ENCODE data around the gene PPP2R1B. TPM values are rescaled to one million over a fixed set of nuclear protein-coding genes. Genes with fewer than 3 reads are reported as not detected.
A peak's percentile ranks its signal among the peaks of the same experiment; 100 is the strongest.

Gene PPP2R1B
- total RNA-seq, 1 experiment from 2014 or later: 72.2 TPM

DNA sequence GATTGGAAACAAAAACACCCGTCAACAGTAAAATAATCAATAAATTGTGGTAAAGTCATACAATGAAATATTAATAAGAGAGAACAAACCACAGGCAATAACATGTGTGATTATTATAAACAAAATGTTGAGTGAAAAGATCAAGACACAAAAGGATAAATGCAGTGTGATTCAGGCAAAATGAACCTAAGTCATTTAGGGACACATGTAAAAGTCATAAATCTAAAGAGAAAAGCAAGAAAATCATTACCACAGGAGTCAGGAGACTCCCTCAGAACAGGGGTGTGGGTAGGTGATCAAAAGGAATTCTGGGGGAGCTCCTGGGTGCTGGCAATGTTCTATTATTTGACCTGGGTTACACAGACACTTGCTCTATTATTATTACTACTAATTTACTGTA lies 47.9 kb upstream of the PPP2R1B start:
- ChIA-PET POLR2A (ENCODE audit: low non-redundant PET) (no interaction called here), CTCF (no interaction called here)
- Histone ChIP-seq H3K4me3 (ENCODE audit: low read depth, low read length, poor library complexity, severe bottlenecking) (no peak overlapping the region), H3K9me3 (ENCODE audit: low read depth, low read length, poor library complexity, severe bottlenecking) (no peaks in the 10 kb centered on the region), H3K4me1 (ENCODE audit: insufficient read depth, low read length, poor library complexity, severe bottlenecking) (peaks cover 29% of the 10 kb centered on the region), H3K36me3 (ENCODE audit: insufficient read depth, low read length, poor library complexity, severe bottlenecking) (no peaks in the 10 kb centered on the region), H3K27me3 (replicated peaks; ENCODE audit: insufficient read depth, low read depth, low read length, poor library complexity) (no peaks in the 10 kb centered on the region), H3K27ac (ENCODE audit: low read depth, low read length, poor library complexity, severe bottlenecking) (peak overlapping the region; percentile 74)
- BruUV-seq (replicated peaks): TSS peak; percentile 83
- no peak for TF ChIP-seq EZH2 (IDR thresholded peaks at IDR 0.05; ENCODE audit: borderline replicate concordance, low read depth, low read length, poor library complexity, severe bottlenecking)
- TF ChIP-seq, protein P1, sequence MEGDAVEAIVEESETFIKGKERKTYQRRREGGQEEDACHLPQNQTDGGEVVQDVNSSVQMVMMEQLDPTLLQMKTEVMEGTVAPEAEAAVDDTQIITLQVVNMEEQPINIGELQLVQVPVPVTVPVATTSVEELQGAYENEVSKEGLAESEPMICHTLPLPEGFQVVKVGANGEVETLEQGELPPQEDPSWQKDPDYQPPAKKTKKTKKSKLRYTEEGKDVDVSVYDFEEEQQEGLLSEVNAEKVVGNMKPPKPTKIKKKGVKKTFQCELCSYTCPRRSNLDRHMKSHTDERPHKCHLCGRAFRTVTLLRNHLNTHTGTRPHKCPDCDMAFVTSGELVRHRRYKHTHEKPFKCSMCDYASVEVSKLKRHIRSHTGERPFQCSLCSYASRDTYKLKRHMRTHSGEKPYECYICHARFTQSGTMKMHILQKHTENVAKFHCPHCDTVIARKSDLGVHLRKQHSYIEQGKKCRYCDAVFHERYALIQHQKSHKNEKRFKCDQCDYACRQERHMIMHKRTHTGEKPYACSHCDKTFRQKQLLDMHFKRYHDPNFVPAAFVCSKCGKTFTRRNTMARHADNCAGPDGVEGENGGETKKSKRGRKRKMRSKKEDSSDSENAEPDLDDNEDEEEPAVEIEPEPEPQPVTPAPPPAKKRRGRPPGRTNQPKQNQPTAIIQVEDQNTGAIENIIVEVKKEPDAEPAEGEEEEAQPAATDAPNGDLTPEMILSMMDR (conservative IDR thresholded peaks at IDR 0.05; ENCODE audit: low read depth, low read length): no peak
- no peak for DNase-seq (ENCODE audit: low spot score)
- intact Hi-C loops (cut with micrococcal nuclease; ENCODE audit: unreplicated experiment): no loop called here

DNA sequence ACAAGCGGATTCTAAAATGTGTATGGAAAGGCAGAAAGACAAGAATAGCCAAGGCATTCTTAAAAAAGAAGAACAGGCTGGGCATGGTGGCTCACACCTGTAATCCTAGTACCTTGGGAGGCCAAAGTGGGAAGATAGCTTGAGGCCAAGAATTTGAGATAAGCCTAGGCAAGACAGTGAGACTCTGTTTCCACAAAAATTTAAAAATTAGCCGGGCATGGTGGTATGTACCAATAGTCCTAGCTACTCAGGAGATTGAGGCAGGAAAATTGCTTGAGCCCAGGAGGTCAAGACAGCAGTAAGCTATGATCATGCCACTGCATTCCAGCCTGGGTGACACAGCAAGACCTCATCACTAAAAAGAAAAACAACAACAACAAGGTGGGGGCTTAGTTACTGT lies 46.0 kb upstream of the PPP2R1B start:
- intact Hi-C loops (cut with micrococcal nuclease; ENCODE audit: unreplicated experiment): no loop called here
- no peaks in the 10 kb centered on the region for H3K9me3 ChIP-seq (ENCODE audit: low read depth, low read length, poor library complexity, severe bottlenecking)
- H3K36me3 ChIP-seq (ENCODE audit: insufficient read depth, low read length, poor library complexity, severe bottlenecking): peaks cover 3% of the 10 kb centered on the region
- ChIA-PET CTCF (no interaction called here), POLR2A (ENCODE audit: low non-redundant PET) (no interaction called here)
- no peak for TF ChIP-seq EZH2 (IDR thresholded peaks at IDR 0.05; ENCODE audit: borderline replicate concordance, low read depth, low read length, poor library complexity, severe bottlenecking)
- TF ChIP-seq, protein P1 (conservative IDR thresholded peaks at IDR 0.05; ENCODE audit: low read depth, low read length): no peak
- no peaks in the 10 kb centered on the region for H3K27me3 ChIP-seq (replicated peaks; ENCODE audit: insufficient read depth, low read depth, low read length, poor library complexity)
- no TSS peak for BruUV-seq (replicated peaks)
- no peak overlapping the region for H3K4me3 ChIP-seq (ENCODE audit: low read depth, low read length, poor library complexity, severe bottlenecking)
- H3K27ac ChIP-seq (ENCODE audit: low read depth, low read length, poor library complexity, severe bottlenecking): no peak overlapping the region
- DNase-seq (ENCODE audit: low spot score): no peak
- peaks cover 20% of the 10 kb centered on the region for H3K4me1 ChIP-seq (ENCODE audit: insufficient read depth, low read length, poor library complexity, severe bottlenecking)

DNA sequence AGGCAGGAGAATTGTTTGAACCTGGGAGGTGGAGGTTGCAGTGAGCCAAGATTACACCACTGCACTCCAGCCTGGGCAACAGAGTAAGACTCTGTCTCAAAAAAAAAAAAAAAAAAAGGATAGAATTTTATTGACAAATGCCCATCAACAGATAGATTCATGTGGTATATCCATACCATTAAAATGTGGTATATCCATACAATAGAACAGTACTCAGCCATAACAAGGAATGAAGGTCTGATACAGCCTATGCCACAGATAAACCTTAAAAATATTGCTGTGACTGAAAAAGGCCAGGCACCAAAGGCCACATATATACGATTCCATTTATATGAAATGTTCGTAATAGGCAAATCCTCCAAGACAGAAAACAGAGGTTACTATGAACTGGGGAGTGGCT lies 45.3 kb upstream of the PPP2R1B start:
- Histone ChIP-seq H3K27me3 (replicated peaks; ENCODE audit: insufficient read depth, low read depth, low read length, poor library complexity) (no peaks in the 10 kb centered on the region), H3K9me3 (ENCODE audit: low read depth, low read length, poor library complexity, severe bottlenecking) (no peaks in the 10 kb centered on the region), H3K4me3 (ENCODE audit: low read depth, low read length, poor library complexity, severe bottlenecking) (no peak overlapping the region), H3K27ac (ENCODE audit: low read depth, low read length, poor library complexity, severe bottlenecking) (no peak overlapping the region), H3K4me1 (ENCODE audit: insufficient read depth, low read length, poor library complexity, severe bottlenecking) (peaks cover 20% of the 10 kb centered on the region), H3K36me3 (ENCODE audit: insufficient read depth, low read length, poor library complexity, severe bottlenecking) (peaks cover 3% of the 10 kb centered on the region)
- ChIA-PET CTCF (no interaction called here), POLR2A (ENCODE audit: low non-redundant PET) (no interaction called here)
- BruUV-seq (replicated peaks): no TSS peak
- intact Hi-C loops (cut with micrococcal nuclease; ENCODE audit: unreplicated experiment): no loop called here
- TF ChIP-seq, protein P1 (conservative IDR thresholded peaks at IDR 0.05; ENCODE audit: low read depth, low read length): no peak
- TF ChIP-seq EZH2 (IDR thresholded peaks at IDR 0.05; ENCODE audit: borderline replicate concordance, low read depth, low read length, poor library complexity, severe bottlenecking): no peak
- DNase-seq (ENCODE audit: low spot score): no peak

Measured in A673 (cell line).